Measurements from ENCODE around the gene ZC3H13.
A peak's percentile ranks its signal among the peaks of the same experiment; 100 is the strongest.

Gene ZC3H13

GRCh38 chr13:46052319-46053161 is at the start of gene ZC3H13:
Gene ZC3H13, minus strand, starts transcription at chr13:46052746. Its CDS starts 7,239 bp downstream, at chr13:46045507.
- peak; percentile 32 to 93 (median 90) for DNase-seq

GRCh38 chr13:46102255-46102605 is 49.7 kb upstream of the ZC3H13 start:
- DNase-seq, result no peak

GRCh38 chr13:46101484-46102254 is 49.1 kb upstream of the ZC3H13 start:
- peak in 1 of 14 donors; percentile 36 for DNase-seq

GRCh38 chr13:46101002-46101401 is 48.5 kb upstream of the ZC3H13 start:
- no peak for DNase-seq

- DNase-seq, result no peak
These were observed 47.8 kb upstream of the ZC3H13 start for GRCh38 chr13:46100191-46100815.

GRCh38 chr13:46097663-46098062 is 45.1 kb upstream of the ZC3H13 start:
- no peak for DNase-seq

GRCh38 chr13:46097015-46097414 is 44.5 kb upstream of the ZC3H13 start:
- peak in 2 of 14 donors; percentile 12 to 36 for DNase-seq

- DNase-seq, result no peak
These were observed 41.9 kb upstream of the ZC3H13 start for GRCh38 chr13:46094478-46094877.

GRCh38 chr13:46088821-46089562 is 36.4 kb upstream of the ZC3H13 start:
- no peak for DNase-seq

- no peak for DNase-seq
These were observed 34.9 kb upstream of the ZC3H13 start for GRCh38 chr13:46087481-46087880.

GRCh38 chr13:46086985-46087384 is 34.4 kb upstream of the ZC3H13 start:
- DNase-seq, result no peak

GRCh38 chr13:46086421-46086922 is 33.9 kb upstream of the ZC3H13 start:
- no peak for DNase-seq

- DNase-seq, result no peak
These were observed 33.2 kb upstream of the ZC3H13 start for GRCh38 chr13:46085737-46086136.

GRCh38 chr13:46082324-46082723 is 29.8 kb upstream of the ZC3H13 start:
- DNase-seq, result no peak

GRCh38 chr13:46079770-46080169 is 27.2 kb upstream of the ZC3H13 start:
- DNase-seq, result no peak

- no peak for DNase-seq
These were observed 24.7 kb upstream of the ZC3H13 start for GRCh38 chr13:46077265-46077664.

GRCh38 chr13:46076827-46077226 is 24.3 kb upstream of the ZC3H13 start:
- DNase-seq, result no peak

GRCh38 chr13:46075811-46076210 is 23.3 kb upstream of the ZC3H13 start:
- no peak for DNase-seq

- no peak for DNase-seq
These were observed 19.2 kb upstream of the ZC3H13 start for GRCh38 chr13:46071590-46072249.

GRCh38 chr13:46063292-46063691 is 10.7 kb upstream of the ZC3H13 start:
- no peak for DNase-seq

GRCh38 chr13:46062185-46062584 is 9.6 kb upstream of the ZC3H13 start:
- no peak for DNase-seq

GRCh38 chr13:46059405-46059804 is 6.9 kb upstream of the ZC3H13 start:
- DNase-seq, result peak in 1 of 14 donors; percentile 10
